ENCODE results near the gene RHBG. TPM values are rescaled to one million over a fixed set of nuclear protein-coding genes. Genes with fewer than 3 reads are reported as not detected.

The RHBG gene
- total RNA-seq, 1 donor from 2014 or later: not detected

GRCh38 chr1:156427957-156428356 lies 58.9 kb downstream of the RHBG start:
- H3K36me3 Mint-ChIP-seq (ENCODE audit: unreplicated experiment): no peaks in the 10 kb centered on the region
- peaks cover 31% of the 10 kb centered on the region for H3K27me3 Mint-ChIP-seq (ENCODE audit: unreplicated experiment)
- no peak overlapping the region for H3K4me3 Mint-ChIP-seq (ENCODE audit: unreplicated experiment)
- peaks cover 2% of the 10 kb centered on the region for H3K9me3 Mint-ChIP-seq (ENCODE audit: unreplicated experiment)
- no peak overlapping the region for H3K27ac Mint-ChIP-seq (ENCODE audit: unreplicated experiment)
- no peak for DNase-seq
- TF ChIP-seq, protein P1, sequence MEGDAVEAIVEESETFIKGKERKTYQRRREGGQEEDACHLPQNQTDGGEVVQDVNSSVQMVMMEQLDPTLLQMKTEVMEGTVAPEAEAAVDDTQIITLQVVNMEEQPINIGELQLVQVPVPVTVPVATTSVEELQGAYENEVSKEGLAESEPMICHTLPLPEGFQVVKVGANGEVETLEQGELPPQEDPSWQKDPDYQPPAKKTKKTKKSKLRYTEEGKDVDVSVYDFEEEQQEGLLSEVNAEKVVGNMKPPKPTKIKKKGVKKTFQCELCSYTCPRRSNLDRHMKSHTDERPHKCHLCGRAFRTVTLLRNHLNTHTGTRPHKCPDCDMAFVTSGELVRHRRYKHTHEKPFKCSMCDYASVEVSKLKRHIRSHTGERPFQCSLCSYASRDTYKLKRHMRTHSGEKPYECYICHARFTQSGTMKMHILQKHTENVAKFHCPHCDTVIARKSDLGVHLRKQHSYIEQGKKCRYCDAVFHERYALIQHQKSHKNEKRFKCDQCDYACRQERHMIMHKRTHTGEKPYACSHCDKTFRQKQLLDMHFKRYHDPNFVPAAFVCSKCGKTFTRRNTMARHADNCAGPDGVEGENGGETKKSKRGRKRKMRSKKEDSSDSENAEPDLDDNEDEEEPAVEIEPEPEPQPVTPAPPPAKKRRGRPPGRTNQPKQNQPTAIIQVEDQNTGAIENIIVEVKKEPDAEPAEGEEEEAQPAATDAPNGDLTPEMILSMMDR (IDR thresholded peaks at IDR 0.05; ENCODE audit: partially characterized antibody, unreplicated experiment): no peak
- peaks cover 10% of the 10 kb centered on the region for H3K4me1 Mint-ChIP-seq (ENCODE audit: low read depth, unreplicated experiment)

- Mint-ChIP-seq H3K4me3 (ENCODE audit: unreplicated experiment) (no peak overlapping the region), H3K36me3 (ENCODE audit: unreplicated experiment) (no peaks in the 10 kb centered on the region), H3K27ac (ENCODE audit: unreplicated experiment) (no peak overlapping the region), H3K27me3 (ENCODE audit: unreplicated experiment) (peaks cover 32% of the 10 kb centered on the region), H3K4me1 (ENCODE audit: low read depth, unreplicated experiment) (peaks cover 10% of the 10 kb centered on the region), H3K9me3 (ENCODE audit: unreplicated experiment) (peaks cover 2% of the 10 kb centered on the region)
- TF ChIP-seq, protein P1 (IDR thresholded peaks at IDR 0.05; ENCODE audit: partially characterized antibody, unreplicated experiment): no peak
- no peak for DNase-seq
Observed at GRCh38 chr1:156428746-156429288, 59.8 kb downstream of the RHBG start.

- Mint-ChIP-seq H3K4me3 (ENCODE audit: unreplicated experiment) (peak overlapping the region; percentile 52), H3K27me3 (ENCODE audit: unreplicated experiment) (peaks cover 35% of the 10 kb centered on the region), H3K9me3 (ENCODE audit: unreplicated experiment) (peaks cover 2% of the 10 kb centered on the region), H3K36me3 (ENCODE audit: unreplicated experiment) (no peaks in the 10 kb centered on the region), H3K27ac (ENCODE audit: unreplicated experiment) (no peak overlapping the region), H3K4me1 (ENCODE audit: low read depth, unreplicated experiment) (peaks cover 10% of the 10 kb centered on the region)
- TF ChIP-seq, protein P1 (IDR thresholded peaks at IDR 0.05; ENCODE audit: partially characterized antibody, unreplicated experiment): no peak
- DNase-seq: no peak
Observed at GRCh38 chr1:156429313-156430060, 60.5 kb downstream of the RHBG start.

- no peak overlapping the region for H3K27ac Mint-ChIP-seq (ENCODE audit: unreplicated experiment)
- DNase-seq: no peak
- H3K4me3 Mint-ChIP-seq (ENCODE audit: unreplicated experiment): no peak overlapping the region
- TF ChIP-seq, protein P1 (IDR thresholded peaks at IDR 0.05; ENCODE audit: partially characterized antibody, unreplicated experiment): no peak
- peaks cover 11% of the 10 kb centered on the region for H3K4me1 Mint-ChIP-seq (ENCODE audit: low read depth, unreplicated experiment)
- peaks cover 5% of the 10 kb centered on the region for H3K9me3 Mint-ChIP-seq (ENCODE audit: unreplicated experiment)
- no peaks in the 10 kb centered on the region for H3K36me3 Mint-ChIP-seq (ENCODE audit: unreplicated experiment)
- H3K27me3 Mint-ChIP-seq (ENCODE audit: unreplicated experiment): peaks cover 42% of the 10 kb centered on the region
Observed at GRCh38 chr1:156430303-156430702, 61.3 kb downstream of the RHBG start.

- Mint-ChIP-seq H3K4me3 (ENCODE audit: unreplicated experiment) (no peak overlapping the region), H3K9me3 (ENCODE audit: unreplicated experiment) (peaks cover 6% of the 10 kb centered on the region), H3K4me1 (ENCODE audit: low read depth, unreplicated experiment) (peaks cover 13% of the 10 kb centered on the region), H3K36me3 (ENCODE audit: unreplicated experiment) (no peaks in the 10 kb centered on the region), H3K27ac (ENCODE audit: unreplicated experiment) (no peak overlapping the region), H3K27me3 (ENCODE audit: unreplicated experiment) (peaks cover 42% of the 10 kb centered on the region)
- no peak for DNase-seq
- TF ChIP-seq, protein P1 (IDR thresholded peaks at IDR 0.05; ENCODE audit: partially characterized antibody, unreplicated experiment): no peak
Observed at GRCh38 chr1:156430866-156431265, 61.9 kb downstream of the RHBG start.

All from glutamatergic neuron (in vitro differentiated cells).